ENCODE data around the gene TFIP11. TPM values are rescaled to one million over a fixed set of nuclear protein-coding genes. Genes with fewer than 3 reads are reported as not detected.
A peak's percentile ranks its signal among the peaks of the same experiment; 100 is the strongest.
"Not testable (repeated sequence)": the region's sequence is repeated elsewhere in the genome, so short reads cannot be mapped to it uniquely, and the experiment has no call there.

TFIP11 gene
- total RNA-seq, 1 donor from 2014 or later, result 30.3 TPM

DNA sequence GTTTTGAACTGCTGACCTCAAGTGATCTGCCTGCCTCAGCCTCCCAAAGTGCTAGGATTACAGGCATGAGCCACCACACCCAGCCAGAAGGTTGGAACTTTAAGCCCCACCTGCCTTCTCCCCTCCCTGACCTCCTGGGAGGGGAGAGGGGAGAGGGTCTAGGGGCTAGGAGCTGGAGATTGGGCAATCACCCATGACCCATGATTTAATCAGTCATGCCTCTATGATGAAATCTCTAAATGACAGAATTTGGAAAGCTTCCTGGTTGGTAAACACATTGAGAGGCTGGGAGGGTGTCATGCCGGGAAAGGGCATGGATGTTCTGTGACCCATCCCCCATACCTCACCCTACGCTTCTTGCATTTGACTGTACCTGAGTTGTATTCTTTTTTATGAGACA lies 17.1 kb upstream of the TFIP11 start:
- Histone ChIP-seq H3K4me1 (ENCODE audit: control insufficient read depth in 3 of 3, insufficient read depth in 3 of 3, low read length in 3 of 3) (peaks cover 25 to 58% (median 30%) of the 10 kb centered on the region in 3 donors), H3K9ac (ENCODE audit: low read depth in 1 of 3, low read length in 3 of 3) (no peak overlapping the region), H3K27ac (ENCODE audit: low read depth, low read length) (peak overlapping the region; percentile 90), H3K9me3 (ENCODE audit: control insufficient read depth in 3 of 3, low read length in 3 of 3) (no peaks in the 10 kb centered on the region), H3K27me3 (ENCODE audit: control insufficient read depth in 3 of 3, insufficient read depth in 3 of 3, low read length in 3 of 3) (no peaks in the 10 kb centered on the region), H3K36me3 (ENCODE audit: control insufficient read depth in 3 of 3, insufficient read depth in 3 of 3, low read length in 3 of 3) (peaks cover 10 to 18% (median 16%) of the 10 kb centered on the region in 3 donors), H3K4me3 (ENCODE audit: low read length in 3 of 3) (no peak overlapping the region)

DNA sequence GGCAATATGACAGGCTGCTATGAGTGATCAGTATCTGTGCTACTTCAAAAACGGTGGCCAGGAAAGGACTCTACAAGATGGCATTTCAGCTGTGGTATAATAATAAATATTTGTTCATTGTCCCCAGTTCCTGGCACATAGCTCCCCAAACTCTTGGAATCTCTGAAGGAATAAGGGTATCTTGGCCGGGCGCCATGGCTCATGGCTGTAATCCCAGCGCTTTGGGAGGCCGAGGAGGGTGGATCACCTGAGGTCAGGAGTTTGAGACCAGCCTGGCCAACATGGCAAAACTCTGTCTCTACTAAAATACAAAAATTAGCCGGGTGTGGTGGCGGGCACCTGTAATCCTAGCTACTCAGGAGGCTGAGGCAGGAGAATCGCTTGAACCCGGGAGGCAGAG lies 16.2 kb upstream of the TFIP11 start:
- peaks cover 20 to 51% (median 33%) of the 10 kb centered on the region in 3 donors for H3K4me1 ChIP-seq (ENCODE audit: control insufficient read depth in 3 of 3, insufficient read depth in 3 of 3, low read length in 3 of 3)
- H3K9me3 ChIP-seq (ENCODE audit: control insufficient read depth in 3 of 3, low read length in 3 of 3); H3K27me3 ChIP-seq (ENCODE audit: control insufficient read depth in 3 of 3, insufficient read depth in 3 of 3, low read length in 3 of 3); H3K4me3 ChIP-seq (ENCODE audit: low read length in 3 of 3): not testable (repeated sequence)
- H3K27ac ChIP-seq (ENCODE audit: low read depth, low read length), result peak overlapping the region; percentile 90
- H3K36me3 ChIP-seq (ENCODE audit: control insufficient read depth in 3 of 3, insufficient read depth in 3 of 3, low read length in 3 of 3), result peaks cover 10 to 18% (median 14%) of the 10 kb centered on the region in 3 donors
- peak overlapping the region in 2 of 3 donors; percentile 66 to 67 for H3K9ac ChIP-seq (ENCODE audit: low read depth in 1 of 3, low read length in 3 of 3)

DNA sequence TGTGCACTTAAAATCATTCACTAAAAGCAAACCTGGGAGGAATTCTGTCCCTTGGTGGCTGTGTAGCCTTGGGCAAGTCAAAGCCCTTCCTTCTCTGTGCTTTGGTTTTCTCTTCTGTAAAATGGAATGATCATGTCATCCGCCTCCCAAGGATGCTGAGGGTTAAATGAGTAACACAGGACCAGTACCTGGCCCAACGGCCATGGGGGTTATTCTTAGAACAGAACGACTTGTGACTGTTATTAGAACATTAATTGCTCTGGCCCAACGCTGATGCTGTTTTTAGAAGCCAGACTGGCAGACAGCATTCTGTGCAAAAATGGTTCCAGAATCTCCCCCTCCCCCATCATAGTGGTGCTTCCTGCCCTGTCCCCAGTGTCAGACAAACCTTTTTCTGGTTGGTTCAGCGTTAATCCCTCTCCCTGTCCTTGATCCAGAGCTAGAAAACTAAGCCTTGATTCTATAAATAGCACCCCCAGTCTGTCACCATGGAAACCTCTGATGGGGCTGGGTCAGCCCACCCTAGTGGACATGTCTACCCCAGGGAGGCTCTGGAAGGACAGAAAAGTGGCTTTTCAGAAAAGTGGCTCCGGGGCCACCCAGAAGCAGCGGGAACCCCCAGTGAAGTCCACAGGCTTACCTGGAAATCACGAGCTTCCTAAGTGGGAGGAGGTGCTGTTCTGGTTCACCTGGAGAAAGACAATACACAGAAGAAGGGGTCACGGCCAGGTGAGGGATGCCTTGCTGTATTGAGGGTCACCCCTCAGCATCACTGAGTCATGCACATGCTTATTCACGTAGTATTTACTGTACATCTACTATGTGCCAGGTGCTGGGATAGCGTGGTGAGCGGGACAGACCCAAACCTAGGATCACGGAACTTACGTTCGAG lies 15.5 kb upstream of the TFIP11 start:
- Histone ChIP-seq H3K4me3 (ENCODE audit: low read length in 3 of 3) (peak overlapping the region; percentile 10 to 73 (median 51)), H3K27me3 (ENCODE audit: control insufficient read depth in 3 of 3, insufficient read depth in 3 of 3, low read length in 3 of 3) (no peaks in the 10 kb centered on the region), H3K9me3 (ENCODE audit: control insufficient read depth in 3 of 3, low read length in 3 of 3) (no peaks in the 10 kb centered on the region), H3K4me1 (ENCODE audit: control insufficient read depth in 3 of 3, insufficient read depth in 3 of 3, low read length in 3 of 3) (peaks cover 20 to 51% (median 33%) of the 10 kb centered on the region in 3 donors), H3K36me3 (ENCODE audit: control insufficient read depth in 3 of 3, insufficient read depth in 3 of 3, low read length in 3 of 3) (peaks cover 10 to 18% (median 14%) of the 10 kb centered on the region in 3 donors), H3K27ac (ENCODE audit: low read depth, low read length) (peak overlapping the region; percentile 90), H3K9ac (ENCODE audit: low read depth in 1 of 3, low read length in 3 of 3) (peak overlapping the region in 2 of 3 donors; percentile 67 to 89)

DNA sequence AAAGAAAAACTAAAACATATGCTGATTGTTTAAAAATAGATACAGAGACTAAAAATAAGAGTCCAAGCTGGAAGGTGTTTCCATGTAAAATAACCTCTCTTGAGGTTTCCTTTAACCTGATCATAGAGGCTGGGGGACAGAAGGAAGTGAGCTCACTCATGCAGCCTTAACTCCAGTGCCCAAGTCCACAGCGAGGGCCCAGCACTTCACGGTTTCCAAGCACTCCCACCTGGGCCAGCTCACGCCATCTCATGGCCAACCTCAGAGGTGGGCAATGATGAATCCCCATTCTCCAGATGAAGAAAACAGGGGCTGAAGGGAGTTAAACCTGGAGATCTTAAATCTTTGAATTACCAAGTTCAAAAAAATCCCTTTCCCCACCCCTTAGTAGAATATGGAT lies 14.9 kb upstream of the TFIP11 start:
- H3K4me1 ChIP-seq (ENCODE audit: control insufficient read depth in 3 of 3, insufficient read depth in 3 of 3, low read length in 3 of 3), result peaks cover 20 to 51% (median 33%) of the 10 kb centered on the region in 3 donors
- peaks cover 8 to 15% (median 10%) of the 10 kb centered on the region in 3 donors for H3K36me3 ChIP-seq (ENCODE audit: control insufficient read depth in 3 of 3, insufficient read depth in 3 of 3, low read length in 3 of 3)
- no peaks in the 10 kb centered on the region for H3K9me3 ChIP-seq (ENCODE audit: control insufficient read depth in 3 of 3, low read length in 3 of 3)
- H3K27ac ChIP-seq (ENCODE audit: low read depth, low read length), result peak overlapping the region; percentile 90
- H3K4me3 ChIP-seq (ENCODE audit: low read length in 3 of 3), result peak overlapping the region; percentile 20 to 73 (median 51)
- H3K27me3 ChIP-seq (ENCODE audit: control insufficient read depth in 3 of 3, insufficient read depth in 3 of 3, low read length in 3 of 3), result no peaks in the 10 kb centered on the region
- peak overlapping the region; percentile 67 to 89 (median 80) for H3K9ac ChIP-seq (ENCODE audit: low read depth in 1 of 3, low read length in 3 of 3)

DNA sequence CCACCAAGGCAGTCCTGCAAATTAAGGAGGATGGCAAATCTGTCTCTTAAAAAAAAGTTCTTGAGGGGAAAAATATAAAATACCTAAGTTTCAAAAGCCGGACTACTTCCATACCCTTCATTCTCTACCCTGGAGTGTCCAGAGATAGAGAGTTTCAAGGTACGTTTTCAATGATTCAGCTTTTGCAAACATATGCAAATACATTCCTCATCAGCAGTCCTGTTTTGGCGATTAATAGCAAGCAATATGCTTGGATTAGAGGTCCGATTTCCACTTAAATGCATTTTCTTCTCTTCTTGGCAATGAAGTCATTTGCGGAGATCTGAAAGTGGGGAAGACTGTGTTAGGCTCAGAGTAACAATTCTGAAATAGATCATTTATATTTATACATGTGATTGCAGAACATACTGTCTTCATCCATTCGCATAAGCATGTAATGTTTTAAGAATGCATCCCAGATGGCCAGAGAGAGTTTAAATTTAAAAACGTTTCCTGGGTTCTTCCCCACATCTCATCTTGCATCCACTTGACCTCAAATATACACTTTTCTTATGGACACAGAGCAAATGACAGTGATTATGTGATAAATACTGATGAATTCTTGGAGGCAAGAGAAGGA lies 13.8 kb upstream of the TFIP11 start:
- H3K36me3 ChIP-seq (ENCODE audit: control insufficient read depth in 3 of 3, insufficient read depth in 3 of 3, low read length in 3 of 3), result peaks cover 3 to 7% (median 4%) of the 10 kb centered on the region in 3 donors
- peak overlapping the region; percentile 90 for H3K27ac ChIP-seq (ENCODE audit: low read depth, low read length)
- peak overlapping the region; percentile 18 to 73 (median 51) for H3K4me3 ChIP-seq (ENCODE audit: low read length in 3 of 3)
- peaks cover 20 to 51% (median 33%) of the 10 kb centered on the region in 3 donors for H3K4me1 ChIP-seq (ENCODE audit: control insufficient read depth in 3 of 3, insufficient read depth in 3 of 3, low read length in 3 of 3)
- H3K9me3 ChIP-seq (ENCODE audit: control insufficient read depth in 3 of 3, low read length in 3 of 3), result no peaks in the 10 kb centered on the region
- H3K27me3 ChIP-seq (ENCODE audit: control insufficient read depth in 3 of 3, insufficient read depth in 3 of 3, low read length in 3 of 3), result no peaks in the 10 kb centered on the region
- H3K9ac ChIP-seq (ENCODE audit: low read depth in 1 of 3, low read length in 3 of 3), result peak overlapping the region; percentile 67 to 89 (median 80)

DNA sequence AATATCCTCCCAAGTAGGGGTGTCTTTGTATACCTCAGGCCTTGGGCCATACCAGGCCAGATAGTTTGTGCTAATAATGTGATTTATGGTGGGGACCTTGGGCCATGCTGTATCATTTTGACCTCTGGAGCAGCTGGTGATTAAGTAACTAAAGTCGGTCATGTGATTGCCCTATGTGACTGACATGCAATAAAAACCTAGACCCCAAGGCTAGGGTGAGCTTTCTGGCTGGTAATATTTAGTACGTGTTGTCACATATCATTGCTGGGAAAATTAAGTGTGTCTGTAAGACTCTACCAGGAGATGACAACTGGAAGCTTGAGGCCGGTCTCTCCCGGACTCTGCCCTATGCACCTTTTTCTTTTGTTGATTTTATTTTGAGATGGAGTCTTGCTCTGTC lies 12.6 kb upstream of the TFIP11 start:
- peak overlapping the region; percentile 90 for H3K27ac ChIP-seq (ENCODE audit: low read depth, low read length)
- H3K4me1 ChIP-seq (ENCODE audit: control insufficient read depth in 3 of 3, insufficient read depth in 3 of 3, low read length in 3 of 3), result peaks cover 20 to 47% (median 33%) of the 10 kb centered on the region in 3 donors
- H3K9ac ChIP-seq (ENCODE audit: low read depth in 1 of 3, low read length in 3 of 3), result peak overlapping the region in 2 of 3 donors; percentile 67 to 89
- H3K36me3 ChIP-seq (ENCODE audit: control insufficient read depth in 3 of 3, insufficient read depth in 3 of 3, low read length in 3 of 3), result peaks cover 2 to 5% (median 3%) of the 10 kb centered on the region in 3 donors
- peak overlapping the region in 2 of 3 donors; percentile 51 to 73 for H3K4me3 ChIP-seq (ENCODE audit: low read length in 3 of 3)
- no peaks in the 10 kb centered on the region for H3K9me3 ChIP-seq (ENCODE audit: control insufficient read depth in 3 of 3, low read length in 3 of 3)
- no peaks in the 10 kb centered on the region for H3K27me3 ChIP-seq (ENCODE audit: control insufficient read depth in 3 of 3, insufficient read depth in 3 of 3, low read length in 3 of 3)

DNA sequence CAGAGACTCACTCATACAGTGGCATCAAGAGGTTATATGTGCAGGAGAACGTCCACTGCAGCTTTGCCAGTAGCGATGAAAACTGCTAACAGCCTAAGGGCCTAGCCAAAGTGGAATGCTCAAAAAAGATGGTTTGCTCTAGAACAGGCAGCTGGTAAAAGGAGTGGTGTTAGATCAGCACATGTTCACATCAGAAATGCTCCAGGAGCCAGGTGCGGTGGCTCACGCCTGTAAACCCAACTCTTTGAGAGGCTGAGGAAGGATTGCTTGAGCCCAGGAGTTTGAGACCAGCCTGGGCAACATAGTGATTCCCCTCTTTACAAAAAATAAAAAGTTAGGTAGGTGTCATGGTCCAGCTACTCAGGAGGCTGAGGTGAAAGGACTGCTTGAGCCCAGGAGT lies 10.3 kb upstream of the TFIP11 start:
- Histone ChIP-seq H3K36me3 (ENCODE audit: control insufficient read depth in 3 of 3, insufficient read depth in 3 of 3, low read length in 3 of 3) (peaks cover 0 to 3% (median 2%) of the 10 kb centered on the region in 3 donors), H3K27me3 (ENCODE audit: control insufficient read depth in 3 of 3, insufficient read depth in 3 of 3, low read length in 3 of 3) (no peaks in the 10 kb centered on the region), H3K9me3 (ENCODE audit: control insufficient read depth in 3 of 3, low read length in 3 of 3) (no peaks in the 10 kb centered on the region), H3K4me3 (ENCODE audit: low read length in 3 of 3) (no peak overlapping the region), H3K9ac (ENCODE audit: low read depth in 1 of 3, low read length in 3 of 3) (no peak overlapping the region), H3K4me1 (ENCODE audit: control insufficient read depth in 3 of 3, insufficient read depth in 3 of 3, low read length in 3 of 3) (peaks cover 5 to 24% (median 19%) of the 10 kb centered on the region in 3 donors), H3K27ac (ENCODE audit: low read depth, low read length) (no peak overlapping the region)

DNA sequence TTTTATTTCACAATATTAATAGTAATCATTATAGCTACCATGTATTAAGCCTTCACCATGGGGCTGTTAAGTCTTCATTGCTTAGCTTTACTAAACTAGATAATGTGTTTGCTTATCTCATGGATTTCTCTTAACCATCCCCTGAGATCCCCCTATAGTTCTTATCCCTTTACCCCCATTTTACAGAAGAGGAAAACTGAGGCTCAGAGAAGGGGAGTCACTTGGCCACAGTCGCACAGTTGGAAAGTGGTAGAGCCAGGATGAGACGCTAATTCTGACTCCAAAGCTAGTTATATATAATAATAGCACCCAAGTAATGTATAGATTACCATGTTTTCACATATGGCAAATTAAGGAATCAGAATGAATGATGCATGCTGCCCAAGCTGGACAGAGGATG lies 9.7 kb upstream of the TFIP11 start:
- no peaks in the 10 kb centered on the region for H3K27me3 ChIP-seq (ENCODE audit: control insufficient read depth in 3 of 3, insufficient read depth in 3 of 3, low read length in 3 of 3)
- peaks cover 3 to 19% (median 14%) of the 10 kb centered on the region in 3 donors for H3K4me1 ChIP-seq (ENCODE audit: control insufficient read depth in 3 of 3, insufficient read depth in 3 of 3, low read length in 3 of 3)
- H3K36me3 ChIP-seq (ENCODE audit: control insufficient read depth in 3 of 3, insufficient read depth in 3 of 3, low read length in 3 of 3), result peaks cover 0 to 2% (median 2%) of the 10 kb centered on the region in 3 donors
- no peak overlapping the region for H3K4me3 ChIP-seq (ENCODE audit: low read length in 3 of 3)
- H3K9me3 ChIP-seq (ENCODE audit: control insufficient read depth in 3 of 3, low read length in 3 of 3), result no peaks in the 10 kb centered on the region
- H3K27ac ChIP-seq (ENCODE audit: low read depth, low read length), result no peak overlapping the region
- H3K9ac ChIP-seq (ENCODE audit: low read depth in 1 of 3, low read length in 3 of 3), result no peak overlapping the region

DNA sequence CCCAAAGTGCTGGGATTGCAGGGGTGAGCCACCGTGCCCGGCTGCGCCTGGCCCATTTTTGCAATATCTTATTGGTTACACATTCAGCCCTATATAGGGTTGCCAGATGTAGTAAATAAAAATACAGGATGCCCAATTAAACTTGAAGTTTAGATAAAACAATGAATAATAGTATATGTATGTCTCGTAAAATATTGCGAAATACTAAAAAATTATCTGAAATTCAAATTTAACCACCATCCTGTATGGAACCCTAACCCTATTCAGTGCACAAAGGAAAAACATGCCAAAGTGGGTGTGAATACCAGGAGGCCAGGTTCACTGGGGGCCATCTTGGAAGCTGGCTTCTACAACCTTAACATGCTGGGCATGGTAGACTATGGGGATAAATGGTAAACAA lies 5.2 kb upstream of the TFIP11 start:
- Histone ChIP-seq H3K9ac (ENCODE audit: low read depth in 1 of 3, low read length in 3 of 3) (no peak overlapping the region), H3K4me1 (ENCODE audit: control insufficient read depth in 3 of 3, insufficient read depth in 3 of 3, low read length in 3 of 3) (peaks cover 9 to 17% (median 14%) of the 10 kb centered on the region in 3 donors), H3K9me3 (ENCODE audit: control insufficient read depth in 3 of 3, low read length in 3 of 3) (no peaks in the 10 kb centered on the region), H3K4me3 (ENCODE audit: low read length in 3 of 3) (no peak overlapping the region), H3K36me3 (ENCODE audit: control insufficient read depth in 3 of 3, insufficient read depth in 3 of 3, low read length in 3 of 3) (no peaks in the 10 kb centered on the region), H3K27me3 (ENCODE audit: control insufficient read depth in 3 of 3, insufficient read depth in 3 of 3, low read length in 3 of 3) (no peaks in the 10 kb centered on the region), H3K27ac (ENCODE audit: low read depth, low read length) (no peak overlapping the region)

DNA sequence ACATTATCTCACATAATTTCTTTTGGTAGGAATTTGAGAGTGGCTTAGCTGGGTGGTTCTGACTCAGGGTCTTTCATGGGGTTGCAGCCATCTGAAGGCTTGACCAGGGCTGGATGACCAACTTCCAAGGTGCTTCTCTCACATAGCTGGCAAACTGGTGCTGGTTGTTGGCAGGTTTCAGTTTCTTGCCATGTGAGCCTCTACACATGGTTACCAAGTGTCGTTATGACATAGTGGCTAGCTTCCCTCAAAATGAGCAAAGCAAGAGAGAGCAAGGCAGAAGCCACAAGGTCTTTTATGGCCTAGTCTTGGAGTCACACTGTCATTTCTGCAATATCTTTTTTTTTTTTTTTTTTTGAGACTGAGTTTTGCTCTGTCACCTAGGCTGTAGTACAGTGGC lies 4.2 kb upstream of the TFIP11 start:
- Histone ChIP-seq H3K27ac (ENCODE audit: low read depth, low read length) (no peak overlapping the region), H3K9me3 (ENCODE audit: control insufficient read depth in 3 of 3, low read length in 3 of 3) (no peaks in the 10 kb centered on the region), H3K4me1 (ENCODE audit: control insufficient read depth in 3 of 3, insufficient read depth in 3 of 3, low read length in 3 of 3) (peaks cover 12 to 25% (median 18%) of the 10 kb centered on the region in 3 donors), H3K4me3 (ENCODE audit: low read length in 3 of 3) (no peak overlapping the region), H3K36me3 (ENCODE audit: control insufficient read depth in 3 of 3, insufficient read depth in 3 of 3, low read length in 3 of 3) (no peaks in the 10 kb centered on the region), H3K27me3 (ENCODE audit: control insufficient read depth in 3 of 3, insufficient read depth in 3 of 3, low read length in 3 of 3) (no peaks in the 10 kb centered on the region), H3K9ac (ENCODE audit: low read depth in 1 of 3, low read length in 3 of 3) (no peak overlapping the region)
